HEK293 (cell line): ENCODE results near the gene CXXC1.
A peak's percentile ranks its signal among the peaks of the same experiment; 100 is the strongest.

Experiments
- CTCF ChIA-PET: fragments of 350-600 bp; formaldehyde crosslinking; extraction: SDS; loops from one replicate; lab custom pipeline; 2021; ENCODE audit warnings: antibody characterized with exemption; lab: Yijun Ruan, JAX
- POLR2A ChIA-PET: fragments of 300-600 bp; formaldehyde crosslinking; extraction: SDS; loops from one replicate; lab custom pipeline; 2020; ENCODE audit warnings: antibody characterized with exemption, inconsistent platforms; lab: Yijun Ruan, JAX
- H3K27ac ChIP-seq: fragments of 200-500 bp; sonication (Bioruptor generic); 2 replicates; pipeline ENCODE4 v1.5.1; 2014; ENCODE audit warnings: low read depth, low read length, control low read depth, inconsistent platforms; ENCODE audit errors: extremely low read depth
- H3K36me3 ChIP-seq, 2 experiments: fragments of 200-500 bp in 1 of 2; sonication (Bioruptor generic) in 1 of 2; 1 replicate in 1 of 2; 2 replicates in 1 of 2; pipeline ENCODE4 v1.5.1; 2014 to 2017; ENCODE audit warnings: inconsistent platforms in 2 of 2, low read length in 2 of 2; ENCODE audit not compliant: control insufficient read depth in 2 of 2, insufficient read depth in 1 of 2
- H3K4me1 ChIP-seq: fragments of 200-500 bp; sonication (Bioruptor generic); 2 replicates; pipeline ENCODE4 v1.5.1; 2014; ENCODE audit warnings: mild to moderate bottlenecking, low read length, inconsistent platforms; ENCODE audit not compliant: control insufficient read depth, insufficient read depth
- H3K4me3 ChIP-seq: 2 replicates; pipeline ENCODE4 v1.5.1; 2011; ENCODE audit warnings: low read depth, mild to moderate bottlenecking, control low read depth, low read length, moderate library complexity
- H3K9me3 ChIP-seq: fragments of 200-500 bp; sonication (Bioruptor generic); 2 replicates; pipeline ENCODE4 v1.5.1; 2014; ENCODE audit warnings: low read depth, low read length, inconsistent platforms; ENCODE audit not compliant: control insufficient read depth, insufficient read depth
- BCL6B ChIP-seq: fragments of 450-650 bp; formaldehyde crosslinking; IDR thresholded peaks from 2 replicates; pipeline ENCODE4 v1.5.1; 2017; ENCODE audit warnings: missing biosample characterization, missing genetic modification characterization
- EGR2 ChIP-seq: fragments of 450-650 bp; formaldehyde crosslinking; IDR thresholded peaks from 2 replicates; pipeline ENCODE4 v1.5.1; 2016; ENCODE audit warnings: low read depth, missing biosample characterization, missing genetic modification characterization
- HOXC10 ChIP-seq: sonication (generic); formaldehyde crosslinking; IDR thresholded peaks from 2 replicates; pipeline ENCODE4 v1.8.1; 2023; ENCODE audit warnings: mild to moderate bottlenecking, missing genetic modification reagents
- KLF7 ChIP-seq: fragments of 450-650 bp; formaldehyde crosslinking; IDR thresholded peaks from 2 replicates; pipeline ENCODE4 v1.5.1; 2016; ENCODE audit warnings: missing biosample characterization, missing genetic modification characterization, borderline replicate concordance
- ZBTB26 ChIP-seq: fragments of 450-650 bp; formaldehyde crosslinking; optimal IDR thresholded peaks from 2 replicates; pipeline ENCODE3; 2016; ENCODE audit warnings: missing biosample characterization, mild to moderate bottlenecking, missing genetic modification characterization
- ZNF10 ChIP-seq: fragments of 450-650 bp; formaldehyde crosslinking; IDR thresholded peaks from 2 replicates; pipeline ENCODE4 v1.5.1; 2017; ENCODE audit warnings: missing biosample characterization, missing genetic modification characterization
- ZNF138 ChIP-seq: fragments of 450-650 bp; formaldehyde crosslinking; IDR thresholded peaks from 2 replicates; pipeline ENCODE4 v1.5.1; 2016; ENCODE audit warnings: missing biosample characterization, missing genetic modification characterization, borderline replicate concordance
- ZNF155 ChIP-seq: fragments of 450-650 bp; formaldehyde crosslinking; IDR thresholded peaks from 2 replicates; pipeline ENCODE4 v1.5.1; 2016; ENCODE audit warnings: missing biosample characterization, missing genetic modification characterization
- ZNF266 ChIP-seq: fragments of 450-650 bp; formaldehyde crosslinking; IDR thresholded peaks from 2 replicates; pipeline ENCODE4 v1.5.1; 2016; ENCODE audit warnings: missing biosample characterization, missing genetic modification characterization, low read depth
- ZNF292 ChIP-seq: fragments of 450-650 bp; formaldehyde crosslinking; IDR thresholded peaks from 2 replicates; pipeline ENCODE4 v1.5.1; 2016; ENCODE audit warnings: low read depth, missing biosample characterization, missing genetic modification characterization, borderline replicate concordance
- ZNF391 ChIP-seq: fragments of 450-650 bp; formaldehyde crosslinking; IDR thresholded peaks from 2 replicates; pipeline ENCODE4 v1.5.1; 2016; ENCODE audit warnings: low read depth, missing biosample characterization, missing genetic modification characterization, borderline replicate concordance
- ZNF423 ChIP-seq: fragments of 450-650 bp; formaldehyde crosslinking; IDR thresholded peaks from 2 replicates; pipeline ENCODE4 v1.5.1; 2016; ENCODE audit warnings: missing biosample characterization, missing genetic modification characterization
- ZNF473 ChIP-seq: fragments of 450-650 bp; formaldehyde crosslinking; IDR thresholded peaks from 2 replicates; pipeline ENCODE4 v1.5.1; 2017; ENCODE audit warnings: missing biosample characterization, missing genetic modification characterization
- ZNF600 ChIP-seq: fragments of 450-650 bp; formaldehyde crosslinking; IDR thresholded peaks from 2 replicates; pipeline ENCODE4 v1.5.1; 2016; ENCODE audit warnings: missing biosample characterization, missing genetic modification characterization
- ZNF621 ChIP-seq: fragments of 450-650 bp; formaldehyde crosslinking; IDR thresholded peaks from 2 replicates; pipeline ENCODE4 v1.5.1; 2017; ENCODE audit warnings: missing biosample characterization, missing genetic modification characterization
- ZNF629 ChIP-seq: fragments of 450-650 bp; formaldehyde crosslinking; IDR thresholded peaks from 2 replicates; pipeline ENCODE4 v1.5.1; 2017; ENCODE audit warnings: missing biosample characterization, missing genetic modification characterization
- ZSCAN18 ChIP-seq: fragments of 450-650 bp; formaldehyde crosslinking; IDR thresholded peaks from 2 replicates; pipeline ENCODE4 v1.5.1; 2016; ENCODE audit warnings: missing biosample characterization, missing genetic modification characterization
- ZSCAN4 ChIP-seq: fragments of 450-650 bp; formaldehyde crosslinking; IDR thresholded peaks from 2 replicates; pipeline ENCODE4 v1.5.1; 2017; ENCODE audit warnings: missing biosample characterization, missing genetic modification characterization

CXXC1 gene

GRCh38 chr18:50277942-50278341 lies 9.6 kb downstream of the CXXC1 start:
- H3K9me3 ChIP-seq: no peaks in the 10 kb centered on the region
- POLR2A ChIA-PET: no interaction called here
- peaks cover 6% of the 10 kb centered on the region; the same call in 1 of the 2 replicates for H3K4me1 ChIP-seq
- TF ChIP-seq ZNF155: no peak
- peak; percentile 83 for TF ChIP-seq ZNF600 (tag by site-specific recombination)
- TF ChIP-seq ZSCAN4: no peak
- TF ChIP-seq, all 188 proteins: peak for 1
- Histone ChIP-seq H3K27ac (no peak overlapping the region), H3K4me3 (no peak overlapping the region), H3K36me3 (peaks cover 33 to 75% of the 10 kb centered on the region in 2 experiments)
- CTCF ChIA-PET: no interaction called here

GRCh38 chr18:50276452-50276851 lies 11.0 kb downstream of the CXXC1 start:
- no peaks in the 10 kb centered on the region for H3K9me3 ChIP-seq
- H3K27ac ChIP-seq: no peak overlapping the region
- CTCF ChIA-PET: interaction anchor here (0.7 kb wide), 1 partner anchor 427 kb away, joined by 3 read pairs; no protein-coding TSS in a partner anchor
- no peak for TF ChIP-seq ZNF423
- TF ChIP-seq KLF7 (tag by site-specific recombination): no peak
- TF ChIP-seq ZNF391: no peak
- TF ChIP-seq ZNF292 (tag by site-specific recombination): no peak
- no peak for TF ChIP-seq ZNF629 (tag by site-specific recombination)
- TF ChIP-seq ZNF266 (tag by site-specific recombination): no peak
- no peak for TF ChIP-seq EGR2 (tag by site-specific recombination)
- no peak for TF ChIP-seq BCL6B (tag by site-specific recombination)
- TF ChIP-seq, all 188 proteins: peak for 0
- Histone ChIP-seq H3K4me1 (peaks cover 2% of the 10 kb centered on the region; the same call in 1 of the 2 replicates), H3K4me3 (no peak overlapping the region), H3K36me3 (peaks cover 38 to 80% of the 10 kb centered on the region in 2 experiments)
- POLR2A ChIA-PET: no interaction called here

- CTCF ChIA-PET: interaction anchor here (1.6 kb wide), 1 partner anchor 82 kb away, joined by 4 read pairs; no protein-coding TSS in a partner anchor
- no peak overlapping the region for H3K27ac ChIP-seq
- no peaks in the 10 kb centered on the region for H3K9me3 ChIP-seq
- no peak overlapping the region for H3K4me3 ChIP-seq
- peaks cover 39 to 89% of the 10 kb centered on the region in 2 experiments for H3K36me3 ChIP-seq
- no peak for TF ChIP-seq ZSCAN18 (tag by site-specific recombination)
- TF ChIP-seq ZNF621: no peak
- TF ChIP-seq ZNF138: no peak
- no peak for TF ChIP-seq ZBTB26 (tag by site-specific recombination)
- TF ChIP-seq ZNF10 (tag by site-specific recombination): no peak
- no peak for TF ChIP-seq ZNF473 (tag by site-specific recombination)
- no peak for TF ChIP-seq HOXC10
- peaks cover 2% of the 10 kb centered on the region; the same call in 1 of the 2 replicates for H3K4me1 ChIP-seq
- POLR2A ChIA-PET: no interaction called here
Observed at GRCh38 chr18:50275503-50276036, 11.9 kb downstream of the CXXC1 start.
